HepG2 (cell line): ENCODE measurements around the gene ACE. TPM values are rescaled to one million over a fixed set of nuclear protein-coding genes. Genes with fewer than 3 reads are reported as not detected.

Experiments used
- CHCHD3 ChIP-seq: sonication (generic); formaldehyde crosslinking; IDR thresholded peaks from 2 replicates; pipeline ENCODE4 v1.8.0; 2022; ENCODE audit warnings: mild to moderate bottlenecking, missing genetic modification reagents, moderate library complexity
- EP300 ChIP-seq, 3 experiments: sonication (generic) in 1 of 3; formaldehyde crosslinking in 1 of 3; IDR thresholded peaks; 2 replicates each; pipeline versions ENCODE4 v1.5.1 to v1.6.1; 2011 to 2020; ENCODE audit warnings: low read depth in 2 of 3, low read length in 2 of 3, borderline replicate concordance in 1 of 3, improper control_type of control experiment in 1 of 3, mild to moderate bottlenecking in 1 of 3, missing genetic modification reagents in 1 of 3, moderate library complexity in 1 of 3
- MEIS1 ChIP-seq: sonication (generic); formaldehyde crosslinking; IDR thresholded peaks from 2 replicates; pipeline ENCODE4 v1.9.0; 2021; ENCODE audit warnings: mild to moderate bottlenecking, missing genetic modification reagents, moderate library complexity, borderline replicate concordance
- NFYC ChIP-seq: IDR thresholded peaks from 2 replicates; pipeline ENCODE4 v1.6.1; 2016; ENCODE audit warnings: missing genetic modification reagents, missing compliant biosample characterization
- PRMT3 ChIP-seq: sonication (generic); formaldehyde crosslinking; IDR thresholded peaks from 2 replicates; pipeline ENCODE4 v1.8.1; 2022; ENCODE audit warnings: low read depth, mild to moderate bottlenecking, moderate library complexity, missing genetic modification reagents, borderline replicate concordance
- TMF1 ChIP-seq: sonication (generic); formaldehyde crosslinking; IDR thresholded peaks from 2 replicates; pipeline ENCODE4 v1.8.1; 2022; ENCODE audit warnings: low read depth, missing genetic modification reagents
- ZMYM2 ChIP-seq: sonication (generic); formaldehyde crosslinking; IDR thresholded peaks from 2 replicates; pipeline ENCODE4 v1.8.0; 2022; ENCODE audit warnings: mild to moderate bottlenecking, missing genetic modification reagents
- ZMYM3 ChIP-seq: sonication (generic); formaldehyde crosslinking; IDR thresholded peaks from 2 replicates; pipeline ENCODE4 v1.5.1; 2020; ENCODE audit warnings: mild to moderate bottlenecking, missing genetic modification reagents
- ZNF12 ChIP-seq: sonication (generic); formaldehyde crosslinking; IDR thresholded peaks from 2 replicates; pipeline ENCODE4 v1.5.0; 2020; ENCODE audit warnings: missing genetic modification reagents
- ZNF124 ChIP-seq: sonication (generic); formaldehyde crosslinking; IDR thresholded peaks from 2 replicates; pipeline ENCODE4 v1.4.0; 2020; ENCODE audit warnings: missing genetic modification reagents
- ZNF570 ChIP-seq: sonication (generic); formaldehyde crosslinking; IDR thresholded peaks from 2 replicates; pipeline ENCODE4 v1.4.0; 2020; ENCODE audit warnings: mild to moderate bottlenecking, missing genetic modification reagents, borderline replicate concordance
- ZNF577 ChIP-seq: sonication (generic); formaldehyde crosslinking; IDR thresholded peaks from 2 replicates; pipeline ENCODE4 v1.4.0; 2020; ENCODE audit warnings: mild to moderate bottlenecking, low read depth, missing genetic modification reagents, borderline replicate concordance
- ZNF792 ChIP-seq: IDR thresholded peaks from 2 replicates; pipeline ENCODE4 v1.6.1; 2016
- ZNF839 ChIP-seq: sonication (generic); formaldehyde crosslinking; IDR thresholded peaks from 2 replicates; pipeline ENCODE4 v1.4.0; 2020; ENCODE audit warnings: missing genetic modification reagents, mild to moderate bottlenecking, borderline replicate concordance
- polyA plus RNA-seq, 8 experiments: library from polyadenylated mRNA; depleted of rRNA in 3 of 8; stranded (reverse) in 7 of 8; unstranded in 1 of 8; fragments of >200 nt; fragmentation: Illumina TruSeq in 4 of 8; extraction: Trizol in 4 of 8; gene quantifications; 2 replicates each; pipeline versions ENCODE4 v1.2.1 to v1.2.3, GENCODE V29; 2011 to 2016; ENCODE audit warnings: low read depth in 4 of 8, missing spikeins in 1 of 8, mixed read lengths in 1 of 8; ENCODE audit not compliant: insufficient read depth in 1 of 8
- total RNA-seq, 5 experiments: library from RNA; depleted of rRNA; stranded (reverse); fragments of >200 nt; fragmentation: Illumina TruSeq; extraction: Trizol; gene quantifications; 2 replicates each; pipeline ENCODE4 v1.2.3, GENCODE V29; 2016; ENCODE audit warnings: low read depth in 1 of 5
- TF ChIP-seq, protein P1 (sequence below): sonication (generic); formaldehyde crosslinking; IDR thresholded peaks from 2 replicates; pipeline ENCODE4 v1.9.0; 2021; ENCODE audit warnings: missing genetic modification reagents, mild to moderate bottlenecking, borderline replicate concordance
- TF ChIP-seq, protein P2 (sequence below): sonication (generic); formaldehyde crosslinking; IDR thresholded peaks from 2 replicates; pipeline ENCODE4 v1.8.0; 2023; ENCODE audit warnings: mild to moderate bottlenecking, missing genetic modification reagents
- TF ChIP-seq, protein P3 (sequence below): sonication (generic); formaldehyde crosslinking; IDR thresholded peaks from 2 replicates; pipeline ENCODE4 v1.5.1; 2020; ENCODE audit warnings: mild to moderate bottlenecking, missing genetic modification reagents, moderate library complexity
- TF ChIP-seq, protein P4 (sequence below): sonication (generic); formaldehyde crosslinking; conservative IDR thresholded peaks from 2 replicates; pipeline ENCODE4 v1.4.0; 2020; ENCODE audit warnings: mild to moderate bottlenecking, missing genetic modification reagents, moderate library complexity
- TF ChIP-seq, protein P5 (sequence below): sonication (generic); IDR thresholded peaks from 2 replicates; pipeline ENCODE4 v1.6.1; 2016; ENCODE audit warnings: low read depth, borderline replicate concordance

The ACE gene
- total and polyA plus RNA-seq, 2 of the 13 experiments (the other 11 are each of a cell fraction or from before 2014, with no cell fraction given): 0.08 to 0.13 TPM

DNA sequence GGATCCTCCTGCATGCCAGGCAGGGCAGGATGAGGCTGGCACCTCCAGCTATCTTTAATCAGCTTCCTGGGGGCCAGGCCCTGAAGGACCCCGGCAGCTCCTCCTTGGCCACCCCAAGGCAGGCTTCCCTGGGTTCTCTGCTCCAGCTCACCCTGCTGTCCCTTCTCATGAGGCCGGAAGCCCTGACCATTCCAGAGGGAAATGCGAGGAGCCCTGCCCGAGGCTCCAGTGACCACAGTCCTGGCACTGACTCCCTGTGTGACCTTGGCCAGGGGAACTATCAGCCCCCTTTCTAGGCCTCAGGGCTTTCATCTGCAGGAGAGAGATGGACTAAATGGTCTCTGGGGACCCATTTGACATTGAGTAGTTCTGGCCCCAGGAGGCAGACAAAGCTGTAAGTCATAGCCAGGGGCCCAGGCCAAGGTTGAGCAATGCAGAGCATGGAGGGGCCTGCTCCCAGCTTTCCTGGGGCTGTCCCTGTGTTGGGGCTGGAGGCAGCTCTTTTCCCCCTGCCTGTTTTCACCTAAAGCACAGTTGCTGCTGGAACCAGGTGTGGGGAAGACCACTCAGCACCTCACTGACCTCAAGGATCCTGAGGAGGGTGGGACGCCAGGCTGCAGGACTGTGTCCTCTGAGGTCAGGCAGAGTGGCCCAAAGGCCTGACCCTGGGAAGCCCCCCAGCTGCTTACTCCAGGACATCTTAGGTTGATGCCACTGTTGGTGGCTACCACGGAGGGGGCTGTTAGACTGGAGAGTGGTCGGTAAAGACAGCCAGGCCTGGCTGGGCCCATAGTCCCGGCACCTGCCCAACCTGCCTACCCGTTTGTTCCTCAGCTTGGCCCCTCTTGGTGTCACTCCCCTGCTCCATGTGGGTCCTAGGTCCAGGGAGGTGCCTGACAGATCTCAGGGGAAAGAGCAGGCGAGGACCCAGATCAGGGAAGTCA lies 54.4 kb downstream of the ACE start (continued):
- TF ChIP-seq PRMT3 (no peak), ZNF577 (CRISPR knock-in tag) (no peak), ZNF792 (peak; percentile 78; the same call in 1 of the 2 replicates), EP300 (IDR thresholded peaks at IDR 0.05; ENCODE audit: low read depth in 2 of 2, low read length in 2 of 2) (peak; percentile 54 to 93; a peak in 3 of 4 replicates), EP300 (CRISPR knock-in tag; IDR thresholded peaks at IDR 0.05; ENCODE audit: borderline replicate concordance) (peak; percentile 77), ZNF570 (CRISPR knock-in tag) (no peak), NFYC (no peak; the same call in 1 of the 2 replicates), ZNF124 (CRISPR knock-in tag) (peak; percentile 73; the same call in 1 of the 2 replicates), TMF1 (0 out of 2 replicates have a peak, but pooled peaks have one; percentile 39), MEIS1 (CRISPR knock-in tag) (peak; percentile 92), CHCHD3 (0 out of 2 replicates have a peak, but pooled peaks have one; percentile 52), ZMYM2 (CRISPR knock-in tag) (peak; percentile 73; the same call in 1 of the 2 replicates), ZNF839 (CRISPR knock-in tag) (peak; percentile 9; the same call in 1 of the 2 replicates), ZNF12 (CRISPR knock-in tag) (peak; percentile 45; the same call in 1 of the 2 replicates), ZMYM3 (CRISPR knock-in tag) (peak; percentile 94)
- TF ChIP-seq, protein P1, sequence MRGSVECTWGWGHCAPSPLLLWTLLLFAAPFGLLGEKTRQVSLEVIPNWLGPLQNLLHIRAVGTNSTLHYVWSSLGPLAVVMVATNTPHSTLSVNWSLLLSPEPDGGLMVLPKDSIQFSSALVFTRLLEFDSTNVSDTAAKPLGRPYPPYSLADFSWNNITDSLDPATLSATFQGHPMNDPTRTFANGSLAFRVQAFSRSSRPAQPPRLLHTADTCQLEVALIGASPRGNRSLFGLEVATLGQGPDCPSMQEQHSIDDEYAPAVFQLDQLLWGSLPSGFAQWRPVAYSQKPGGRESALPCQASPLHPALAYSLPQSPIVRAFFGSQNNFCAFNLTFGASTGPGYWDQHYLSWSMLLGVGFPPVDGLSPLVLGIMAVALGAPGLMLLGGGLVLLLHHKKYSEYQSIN (CRISPR knock-in tag): no peak
- TF ChIP-seq, protein P2, sequence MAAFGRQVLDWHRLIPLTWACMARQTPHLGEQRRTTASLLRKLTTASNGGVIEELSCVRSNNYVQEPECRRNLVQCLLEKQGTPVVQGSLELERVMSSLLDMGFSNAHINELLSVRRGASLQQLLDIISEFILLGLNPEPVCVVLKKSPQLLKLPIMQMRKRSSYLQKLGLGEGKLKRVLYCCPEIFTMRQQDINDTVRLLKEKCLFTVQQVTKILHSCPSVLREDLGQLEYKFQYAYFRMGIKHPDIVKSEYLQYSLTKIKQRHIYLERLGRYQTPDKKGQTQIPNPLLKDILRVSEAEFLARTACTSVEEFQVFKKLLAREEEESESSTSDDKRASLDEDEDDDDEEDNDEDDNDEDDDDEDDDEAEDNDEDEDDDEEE (CRISPR knock-in tag): peak; percentile 82; the same call in 1 of the 2 replicates
- TF ChIP-seq, protein P3, sequence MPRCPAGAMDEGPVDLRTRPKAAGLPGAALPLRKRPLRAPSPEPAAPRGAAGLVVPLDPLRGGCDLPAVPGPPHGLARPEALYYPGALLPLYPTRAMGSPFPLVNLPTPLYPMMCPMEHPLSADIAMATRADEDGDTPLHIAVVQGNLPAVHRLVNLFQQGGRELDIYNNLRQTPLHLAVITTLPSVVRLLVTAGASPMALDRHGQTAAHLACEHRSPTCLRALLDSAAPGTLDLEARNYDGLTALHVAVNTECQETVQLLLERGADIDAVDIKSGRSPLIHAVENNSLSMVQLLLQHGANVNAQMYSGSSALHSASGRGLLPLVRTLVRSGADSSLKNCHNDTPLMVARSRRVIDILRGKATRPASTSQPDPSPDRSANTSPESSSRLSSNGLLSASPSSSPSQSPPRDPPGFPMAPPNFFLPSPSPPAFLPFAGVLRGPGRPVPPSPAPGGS (CRISPR knock-in tag): peak; percentile 91; the same call in 1 of the 2 replicates
- TF ChIP-seq, protein P4, sequence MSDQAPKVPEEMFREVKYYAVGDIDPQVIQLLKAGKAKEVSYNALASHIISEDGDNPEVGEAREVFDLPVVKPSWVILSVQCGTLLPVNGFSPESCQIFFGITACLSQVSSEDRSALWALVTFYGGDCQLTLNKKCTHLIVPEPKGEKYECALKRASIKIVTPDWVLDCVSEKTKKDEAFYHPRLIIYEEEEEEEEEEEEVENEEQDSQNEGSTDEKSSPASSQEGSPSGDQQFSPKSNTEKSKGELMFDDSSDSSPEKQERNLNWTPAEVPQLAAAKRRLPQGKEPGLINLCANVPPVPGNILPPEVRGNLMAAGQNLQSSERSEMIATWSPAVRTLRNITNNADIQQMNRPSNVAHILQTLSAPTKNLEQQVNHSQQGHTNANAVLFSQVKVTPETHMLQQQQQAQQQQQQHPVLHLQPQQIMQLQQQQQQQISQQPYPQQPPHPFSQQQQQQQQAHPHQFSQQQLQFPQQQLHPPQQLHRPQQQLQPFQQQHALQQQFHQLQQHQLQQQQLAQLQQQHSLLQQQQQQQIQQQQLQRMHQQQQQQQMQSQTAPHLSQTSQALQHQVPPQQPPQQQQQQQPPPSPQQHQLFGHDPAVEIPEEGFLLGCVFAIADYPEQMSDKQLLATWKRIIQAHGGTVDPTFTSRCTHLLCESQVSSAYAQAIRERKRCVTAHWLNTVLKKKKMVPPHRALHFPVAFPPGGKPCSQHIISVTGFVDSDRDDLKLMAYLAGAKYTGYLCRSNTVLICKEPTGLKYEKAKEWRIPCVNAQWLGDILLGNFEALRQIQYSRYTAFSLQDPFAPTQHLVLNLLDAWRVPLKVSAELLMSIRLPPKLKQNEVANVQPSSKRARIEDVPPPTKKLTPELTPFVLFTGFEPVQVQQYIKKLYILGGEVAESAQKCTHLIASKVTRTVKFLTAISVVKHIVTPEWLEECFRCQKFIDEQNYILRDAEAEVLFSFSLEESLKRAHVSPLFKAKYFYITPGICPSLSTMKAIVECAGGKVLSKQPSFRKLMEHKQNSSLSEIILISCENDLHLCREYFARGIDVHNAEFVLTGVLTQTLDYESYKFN (CRISPR knock-in tag): peak; percentile 99
- TF ChIP-seq, protein P5, sequence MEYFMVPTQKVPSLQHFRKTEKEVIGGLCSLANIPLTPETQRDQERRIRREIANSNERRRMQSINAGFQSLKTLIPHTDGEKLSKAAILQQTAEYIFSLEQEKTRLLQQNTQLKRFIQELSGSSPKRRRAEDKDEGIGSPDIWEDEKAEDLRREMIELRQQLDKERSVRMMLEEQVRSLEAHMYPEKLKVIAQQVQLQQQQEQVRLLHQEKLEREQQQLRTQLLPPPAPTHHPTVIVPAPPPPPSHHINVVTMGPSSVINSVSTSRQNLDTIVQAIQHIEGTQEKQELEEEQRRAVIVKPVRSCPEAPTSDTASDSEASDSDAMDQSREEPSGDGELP: peak; percentile 55; the same call in 1 of the 2 replicates
